Retinal pigment epithelial cell (primary cell): Measurements from ENCODE around the gene PCDHA8.
A peak's percentile ranks its signal among the peaks of the same experiment; 100 is the strongest.
"Not testable (repeated sequence)": the region's sequence is repeated elsewhere in the genome, so short reads cannot be mapped to it uniquely, and the experiment has no call there.

Experiments
- DNase-seq: peaks from one replicate; pipeline ENCODE4 v3.0.0-alpha.2; 2010; ENCODE audit warnings: low read depth
- H3K4me3 ChIP-seq: 2 replicates; pipeline ENCODE4 v1.5.1; 2011; ENCODE audit warnings: mild to moderate bottlenecking, low read length, control low read depth, moderate library complexity
- CTCF ChIP-seq: conservative IDR thresholded peaks from 2 replicates; pipeline ENCODE4 v1.5.1; 2011; ENCODE audit warnings: low read depth, low read length, control low read depth, inconsistent platforms

The PCDHA8 gene

DNA sequence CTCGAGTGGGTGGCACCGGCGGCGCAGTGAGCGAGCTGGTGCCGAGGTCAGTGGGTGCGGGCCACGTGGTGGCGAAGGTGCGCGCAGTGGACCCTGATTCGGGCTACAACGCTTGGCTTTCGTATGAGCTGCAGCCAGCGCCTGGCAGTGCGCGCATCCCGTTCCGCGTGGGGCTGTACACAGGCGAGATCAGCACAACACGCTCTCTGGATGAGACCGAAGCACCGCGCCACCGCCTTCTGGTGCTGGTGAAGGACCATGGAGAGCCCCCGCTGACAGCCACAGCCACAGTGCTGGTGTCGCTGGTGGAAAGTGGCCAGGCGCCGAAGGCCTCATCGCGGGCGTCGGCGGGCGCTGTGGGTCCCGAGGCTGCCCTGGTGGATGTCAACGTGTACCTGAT, 17.5 kb upstream of the PCDHA8 start:
- no peak overlapping the region for H3K4me3 ChIP-seq
- TF ChIP-seq CTCF: no peak
- DNase-seq: no peak

DNA sequence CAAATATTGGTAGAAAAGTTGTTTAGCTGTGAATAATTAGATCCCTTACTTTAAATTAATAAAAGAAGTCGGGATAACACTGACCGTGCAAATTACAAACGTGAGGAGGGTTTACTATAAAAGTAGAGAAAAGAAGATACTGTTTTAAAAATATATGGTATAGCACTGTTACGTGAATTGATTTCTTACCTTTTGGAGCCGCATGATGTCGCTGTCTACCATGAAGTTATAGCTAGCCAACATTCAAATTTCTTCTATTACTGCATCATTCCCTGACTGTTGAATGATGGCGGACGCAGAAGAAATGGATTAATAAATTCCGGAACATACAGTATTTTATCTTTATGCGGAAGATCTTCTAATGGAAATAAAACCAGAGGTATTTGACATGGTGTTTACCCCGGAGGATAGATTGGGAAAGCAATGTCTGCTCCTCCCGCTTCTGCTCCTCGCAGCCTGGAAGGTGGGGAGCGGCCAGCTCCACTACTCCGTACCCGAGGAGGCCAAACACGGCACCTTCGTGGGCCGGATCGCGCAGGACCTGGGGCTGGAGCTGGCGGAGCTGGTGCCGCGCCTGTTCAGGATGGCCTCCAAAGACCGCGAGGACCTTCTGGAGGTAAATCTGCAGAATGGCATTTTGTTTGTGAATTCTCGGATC, 13.2 kb upstream of the PCDHA8 start, which contains the start of gene PCDHA6:
TSS of gene PCDHA6 (plus strand) at position 257 of the 658 bp plus-strand sequence. CDS start at position 389, 132 bp downstream.
- no peak for DNase-seq
- no peak within 1 kb of the TSS for H3K4me3 ChIP-seq
- peak; percentile 19 for TF ChIP-seq CTCF

DNA sequence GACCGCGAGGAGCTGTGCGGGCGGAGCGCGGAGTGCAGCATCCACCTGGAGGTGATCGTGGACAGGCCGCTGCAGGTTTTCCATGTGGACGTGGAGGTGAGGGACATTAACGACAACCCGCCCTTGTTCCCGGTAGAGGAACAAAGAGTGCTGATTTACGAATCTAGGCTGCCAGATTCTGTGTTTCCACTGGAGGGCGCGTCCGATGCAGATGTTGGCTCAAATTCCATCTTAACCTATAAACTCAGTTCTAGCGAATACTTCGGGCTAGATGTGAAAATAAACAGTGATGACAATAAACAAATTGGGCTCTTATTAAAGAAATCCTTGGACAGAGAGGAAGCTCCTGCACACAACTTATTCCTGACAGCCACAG, 12.6 kb upstream of the PCDHA8 start:
- DNase-seq: no peak
- no peak overlapping the region for H3K4me3 ChIP-seq
- no peak for TF ChIP-seq CTCF

GRCh38 chr5:140829511-140830501, 11.2 kb upstream of the PCDHA8 start:
- DNase-seq, H3K4me3 ChIP-seq: not testable (repeated sequence)

GRCh38 chr5:140833993-140834392, 7.0 kb upstream of the PCDHA8 start, which contains the start of gene PCDHA7:
Gene PCDHA7 (plus strand): TSS chr5:140834269. CDS start chr5:140834384, 115 bp downstream.
- TF ChIP-seq CTCF: no peak
- no peak within 1 kb of the TSS for H3K4me3 ChIP-seq
- no peak for DNase-seq

DNA sequence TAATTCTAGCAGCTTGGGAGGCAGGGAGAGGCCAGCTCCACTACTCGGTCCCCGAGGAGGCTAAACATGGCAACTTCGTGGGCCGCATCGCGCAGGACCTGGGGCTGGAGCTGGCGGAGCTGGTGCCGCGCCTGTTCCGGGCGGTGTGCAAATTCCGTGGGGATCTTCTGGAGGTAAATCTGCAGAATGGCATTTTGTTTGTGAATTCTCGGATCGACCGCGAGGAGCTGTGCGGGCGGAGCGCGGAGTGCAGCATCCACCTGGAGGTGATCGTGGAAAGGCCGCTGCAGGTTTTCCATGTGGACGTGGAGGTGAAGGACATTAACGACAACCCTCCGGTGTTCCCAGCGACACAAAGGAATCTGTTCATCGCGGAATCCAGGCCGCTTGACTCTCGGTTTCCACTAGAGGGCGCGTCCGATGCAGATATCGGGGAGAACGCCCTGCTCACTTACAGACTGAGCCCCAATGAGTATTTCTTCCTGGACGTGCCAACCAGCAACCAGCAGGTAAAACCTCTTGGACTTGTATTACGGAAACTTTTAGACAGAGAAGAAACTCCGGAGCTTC, 6.5 kb upstream of the PCDHA8 start:
- H3K4me3 ChIP-seq, DNase-seq: not testable (repeated sequence)

- no peak overlapping the region for H3K4me3 ChIP-seq
- TF ChIP-seq CTCF: no peak
- no peak for DNase-seq
These were observed 5.1 kb upstream of the PCDHA8 start for GRCh38 chr5:140835622-140836510.
